Spleen (tissue), 11 donors: ENCODE data around the gene NUP214. TPM values are rescaled to one million over a fixed set of nuclear protein-coding genes. Genes with fewer than 3 reads are reported as not detected.

Experiments used
- DNase-seq: peaks from one replicate; pipeline ENCODE4 v3.0.0-alpha.2; 2020
- H3K27ac ChIP-seq, 8 donors: fragments of 200-600 bp; sonication (generic) in 7 of 8; 1 replicate in 4 of 8; 2 replicates in 4 of 8; pipeline versions ENCODE4 v1.5.0 to v1.8.0; 2016 to 2021; ENCODE audit warnings: inconsistent platforms in 4 of 8, mild to moderate bottlenecking in 4 of 8, moderate library complexity in 1 of 8
- H3K27me3 ChIP-seq, 7 donors: fragments of 200-600 bp; sonication (generic) in 6 of 7; replicated peaks in 1 of 7; 1 replicate in 4 of 7; 2 replicates in 3 of 7; pipeline versions ENCODE4 v1.5.0 to v1.8.0; 2016 to 2021; ENCODE audit warnings: inconsistent platforms in 3 of 7, mild to moderate bottlenecking in 1 of 7
- H3K36me3 ChIP-seq, 6 donors: fragments of 200-600 bp; sonication (generic) in 5 of 6; 1 replicate in 4 of 6; 2 replicates in 2 of 6; pipeline versions ENCODE4 v1.5.0 to v1.8.0; 2016 to 2021; ENCODE audit warnings: inconsistent platforms in 2 of 6
- H3K4me1 ChIP-seq, 6 donors: fragments of 200-600 bp; sonication (generic) in 5 of 6; 1 replicate in 3 of 6; 2 replicates in 3 of 6; pipeline versions ENCODE4 v1.5.0 to v1.8.0; 2016 to 2021; ENCODE audit warnings: inconsistent platforms in 3 of 6
- H3K4me3 ChIP-seq, 8 donors: fragments of 200-600 bp; sonication (generic) in 7 of 8; 1 replicate in 4 of 8; 2 replicates in 4 of 8; pipeline versions ENCODE4 v1.5.0 to v1.8.0; 2016 to 2021; ENCODE audit warnings: inconsistent platforms in 4 of 8, mild to moderate bottlenecking in 4 of 8, moderate library complexity in 2 of 8
- H3K9me3 ChIP-seq, 8 donors: fragments of 200-600 bp; sonication (generic) in 7 of 8; 1 replicate in 4 of 8; 2 replicates in 4 of 8; pipeline versions ENCODE4 v1.5.0 to v1.8.0; 2016 to 2021; ENCODE audit warnings: inconsistent platforms in 4 of 8
- POLR2A ChIP-seq, 3 donors: fragments of 450-650 bp; IDR thresholded peaks; one replicate each; pipeline ENCODE4 v1.5.1; 2017; ENCODE audit warnings: antibody characterized with exemption in 3 of 3, mild to moderate bottlenecking in 1 of 3
- POLR2AphosphoS5 ChIP-seq, 3 donors: sonication (generic); formaldehyde crosslinking; IDR thresholded peaks; one replicate each; pipeline ENCODE4 v1.5.1; 2017; ENCODE audit warnings: antibody characterized with exemption in 3 of 3
- WGBS, 5 donors: extraction: QIAGEN DNeasy Blood & Tissue Kit in 3 of 5; methylation state at CpG; one replicate each; pipeline versions ENCODE4 v1.1.5 to v1.1.7; 2013 to 2018; 5-methylcytosine and 5-hydroxymethylcytosine counted together
- intact Hi-C: fragments of 100-400 bp; cut with DNase I; formaldehyde crosslinking; loops from one replicate; pipeline ENCODE4 v1.15.0; 2023; ENCODE audit warnings: low total_unique reads
- polyA plus RNA-seq, 3 donors: library from polyadenylated mRNA; stranded (reverse); fragments of 200-250 nt; gene quantifications; one replicate each; pipeline ENCODE4 v1.2.1, GENCODE V29; 2013
- total RNA-seq, 7 donors: library from RNA; depleted of rRNA in 3 of 7; stranded (reverse); fragments of >200 nt in 3 of 7; fragmentation: NEBNext Ultra II Directional in 4 of 7; extraction: Animal tissue kit (Norgen Biotek cat#: 25700) in 4 of 7; gene quantifications; one replicate each; pipeline versions ENCODE4 v1.1.0 to v1.2.1, GENCODE V29; 2016 to 2021
- TF ChIP-seq, protein P1 (sequence below), 11 experiments: fragments of 200-600 bp in 7 of 11; fragments of 450-650 bp in 4 of 11; sonication (generic) in 4 of 11; IDR thresholded peaks in 8 of 11; conservative IDR thresholded peaks in 3 of 11; 1 replicate in 7 of 11; 2 replicates in 4 of 11; pipeline versions ENCODE4 v1.4.0 to v1.8.0; 2016 to 2021; ENCODE audit warnings: antibody characterized with exemption in 11 of 11, inconsistent platforms in 4 of 11, mild to moderate bottlenecking in 1 of 11
- donor health status: healthy with polysubstance abuse.
- donor health status: DM: no; HTN: no; CAD: no; lungs with moderate emphysema.
- donor health status: DM: no; HTN: no; CAD: no.
- donor health status: Bipolar disorder and iron deficiency.
- donor health status: healthy.
- donor health status: DM: no; HTN: no; CAD: no.
- donor health status: DM: yes; HTN: yes; CAD: no.

NUP214 gene
- total and polyA plus RNA-seq, 10 donors = 21.4 to 182 (median 121) TPM

DNA sequence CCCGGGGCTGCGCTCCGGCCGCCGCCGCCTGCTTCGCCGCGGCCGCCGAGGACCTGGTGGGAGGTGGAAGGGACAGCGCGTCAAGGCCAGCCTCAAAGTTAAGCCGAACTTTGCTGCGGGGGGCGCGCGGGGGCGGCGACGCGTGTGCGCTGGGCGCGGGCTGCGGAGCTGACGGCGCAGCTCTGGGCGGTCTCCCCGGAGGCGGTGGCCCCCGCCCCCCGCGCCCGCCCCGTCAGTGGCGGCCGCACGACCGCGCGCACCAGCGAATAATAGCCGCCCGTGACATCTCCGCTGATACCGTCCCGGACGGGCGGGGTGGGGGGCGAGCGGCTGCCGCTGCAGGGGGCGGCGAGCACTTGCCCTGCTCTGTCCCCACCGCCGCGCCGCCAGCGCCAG, 151.5 kb downstream of the NUP214 start:
- H3K9me3 ChIP-seq = no peaks in the 10 kb centered on the region
- no peak for TF ChIP-seq POLR2A (IDR thresholded peaks at IDR 0.05)
- TF ChIP-seq, protein P1, sequence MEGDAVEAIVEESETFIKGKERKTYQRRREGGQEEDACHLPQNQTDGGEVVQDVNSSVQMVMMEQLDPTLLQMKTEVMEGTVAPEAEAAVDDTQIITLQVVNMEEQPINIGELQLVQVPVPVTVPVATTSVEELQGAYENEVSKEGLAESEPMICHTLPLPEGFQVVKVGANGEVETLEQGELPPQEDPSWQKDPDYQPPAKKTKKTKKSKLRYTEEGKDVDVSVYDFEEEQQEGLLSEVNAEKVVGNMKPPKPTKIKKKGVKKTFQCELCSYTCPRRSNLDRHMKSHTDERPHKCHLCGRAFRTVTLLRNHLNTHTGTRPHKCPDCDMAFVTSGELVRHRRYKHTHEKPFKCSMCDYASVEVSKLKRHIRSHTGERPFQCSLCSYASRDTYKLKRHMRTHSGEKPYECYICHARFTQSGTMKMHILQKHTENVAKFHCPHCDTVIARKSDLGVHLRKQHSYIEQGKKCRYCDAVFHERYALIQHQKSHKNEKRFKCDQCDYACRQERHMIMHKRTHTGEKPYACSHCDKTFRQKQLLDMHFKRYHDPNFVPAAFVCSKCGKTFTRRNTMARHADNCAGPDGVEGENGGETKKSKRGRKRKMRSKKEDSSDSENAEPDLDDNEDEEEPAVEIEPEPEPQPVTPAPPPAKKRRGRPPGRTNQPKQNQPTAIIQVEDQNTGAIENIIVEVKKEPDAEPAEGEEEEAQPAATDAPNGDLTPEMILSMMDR (IDR thresholded peaks at IDR 0.05 in 8 of 11, conservative IDR thresholded peaks at IDR 0.05 in 3 of 11) = no peak
- TF ChIP-seq POLR2AphosphoS5 (IDR thresholded peaks at IDR 0.05) = no peak
- peak overlapping the region; percentile 78 to 96 (median 88) for H3K4me3 ChIP-seq
- H3K27ac ChIP-seq = peak overlapping the region; percentile 74 to 97 (median 90)
- H3K36me3 ChIP-seq = no peaks in the 10 kb centered on the region
- 0 to 5% (median 1%) methylated on average over 4 to 60 of the region's 60 CpGs; no CpG with 5 or more reads in 1 of the 5 donors for WGBS, 5 donors
- DNase-seq = no peak
- peaks cover 0 to 23% (median 9%) of the 10 kb centered on the region in 7 donors for H3K27me3 ChIP-seq
- peaks cover 14 to 81% (median 49%) of the 10 kb centered on the region in 6 donors for H3K4me1 ChIP-seq
- intact Hi-C loops = no loop called here

DNA sequence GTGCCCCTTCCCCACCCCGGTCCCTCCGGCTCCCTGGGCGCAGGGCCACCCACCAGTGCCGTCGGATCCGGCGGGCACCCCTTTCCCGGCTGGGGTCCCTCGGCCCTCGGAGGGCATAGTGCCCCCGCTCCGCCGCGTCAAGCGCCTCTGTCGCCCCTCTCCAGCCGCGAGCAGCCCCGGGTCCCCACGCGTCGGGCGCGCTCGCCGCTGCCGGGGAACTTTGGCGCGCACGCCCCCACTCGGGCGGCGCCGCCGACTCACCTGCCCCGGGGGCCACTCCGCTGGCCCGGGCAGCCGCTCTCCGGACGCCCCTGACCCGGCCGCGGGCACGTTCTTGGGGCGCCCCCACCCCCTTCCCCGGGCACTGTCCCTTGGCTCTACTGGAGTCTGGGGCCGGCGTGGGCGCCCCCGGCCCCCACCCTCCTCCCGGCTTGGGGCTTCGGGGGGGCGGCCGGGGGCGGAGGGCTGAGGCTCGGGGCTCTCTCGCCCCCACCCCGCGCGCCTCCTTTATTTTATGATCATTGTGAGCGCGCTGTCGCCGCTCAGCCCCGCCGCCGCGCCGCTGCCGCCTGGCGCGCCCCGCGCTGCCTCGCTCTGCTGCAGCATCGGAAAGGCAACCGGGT, 152.0 kb downstream of the NUP214 start:
- Histone ChIP-seq H3K4me3 (peak overlapping the region; percentile 78 to 96 (median 88)), H3K27me3 (peaks cover 0 to 28% (median 14%) of the 10 kb centered on the region in 7 donors), H3K9me3 (no peaks in the 10 kb centered on the region), H3K27ac (peak overlapping the region; percentile 74 to 97 (median 90)), H3K36me3 (no peaks in the 10 kb centered on the region), H3K4me1 (peaks cover 9 to 81% (median 47%) of the 10 kb centered on the region in 6 donors)
- intact Hi-C loops = no loop called here
- peak; percentile 91 for DNase-seq
- no peak for TF ChIP-seq POLR2AphosphoS5 (IDR thresholded peaks at IDR 0.05)
- no peak for TF ChIP-seq POLR2A (IDR thresholded peaks at IDR 0.05)
- TF ChIP-seq, protein P1 (IDR thresholded peaks at IDR 0.05 in 8 of 11, conservative IDR thresholded peaks at IDR 0.05 in 3 of 11) = peak in 2 of 11 experiments; percentile 16 to 25
- WGBS, 5 donors = 0 to 1% (median 1%) methylated on average over 6 to 78 of the region's 78 CpGs

DNA sequence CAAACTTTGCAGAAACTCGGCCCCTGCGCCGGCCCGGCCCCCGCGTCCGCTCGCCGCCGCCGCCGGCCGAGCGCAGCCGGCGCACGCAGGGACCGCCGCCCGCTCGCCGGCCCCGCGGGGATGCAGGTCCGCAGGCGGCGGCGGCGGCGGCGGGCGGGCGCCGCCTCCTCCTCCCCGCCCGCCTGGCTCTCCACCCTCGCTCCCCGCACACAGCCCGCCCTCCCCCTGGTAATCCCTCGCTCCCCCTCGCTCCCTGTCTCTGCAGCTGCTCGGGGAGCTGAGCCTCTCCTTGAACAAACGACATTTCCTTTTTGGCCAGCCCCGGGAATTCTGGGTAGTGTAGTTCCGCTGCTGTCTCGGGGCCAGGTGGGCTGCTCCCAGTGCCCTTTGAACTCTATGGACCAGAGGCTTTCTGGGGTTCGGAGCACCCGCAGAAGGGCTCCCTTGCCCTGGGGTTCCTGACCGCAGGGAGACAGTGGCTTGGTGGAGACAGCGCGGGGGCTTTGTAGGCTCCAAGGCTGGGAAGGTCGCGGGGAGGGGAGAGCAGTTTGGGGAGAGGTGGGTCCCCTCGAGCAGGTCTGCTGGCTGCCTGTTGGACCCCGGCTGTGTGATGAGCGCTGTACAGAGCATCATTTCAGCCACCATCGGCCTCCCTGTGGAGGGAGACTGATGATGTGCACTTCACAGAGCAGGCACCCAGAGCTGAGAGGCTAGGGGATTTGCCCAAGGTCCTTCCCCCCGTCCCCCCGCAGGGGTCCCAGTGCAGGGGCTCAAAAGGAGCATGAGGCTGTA, 152.7 kb downstream of the NUP214 start:
- Histone ChIP-seq H3K36me3 (no peaks in the 10 kb centered on the region), H3K4me3 (peak overlapping the region; percentile 78 to 96 (median 88)), H3K9me3 (no peaks in the 10 kb centered on the region), H3K4me1 (peaks cover 7 to 81% (median 47%) of the 10 kb centered on the region in 6 donors), H3K27me3 (peaks cover 0 to 35% (median 21%) of the 10 kb centered on the region in 7 donors), H3K27ac (peak overlapping the region; percentile 74 to 97 (median 90))
- 8 to 12% (median 9%) methylated on average over 28 to 59 of the region's 59 CpGs for WGBS, 5 donors
- TF ChIP-seq POLR2AphosphoS5 (IDR thresholded peaks at IDR 0.05) = peak in 2 of 3 donors; percentile 72 to 80
- TF ChIP-seq, protein P1 (IDR thresholded peaks at IDR 0.05 in 8 of 11, conservative IDR thresholded peaks at IDR 0.05 in 3 of 11) = no peak
- peak; percentile 93 for DNase-seq
- intact Hi-C loops = no loop called here

DNA sequence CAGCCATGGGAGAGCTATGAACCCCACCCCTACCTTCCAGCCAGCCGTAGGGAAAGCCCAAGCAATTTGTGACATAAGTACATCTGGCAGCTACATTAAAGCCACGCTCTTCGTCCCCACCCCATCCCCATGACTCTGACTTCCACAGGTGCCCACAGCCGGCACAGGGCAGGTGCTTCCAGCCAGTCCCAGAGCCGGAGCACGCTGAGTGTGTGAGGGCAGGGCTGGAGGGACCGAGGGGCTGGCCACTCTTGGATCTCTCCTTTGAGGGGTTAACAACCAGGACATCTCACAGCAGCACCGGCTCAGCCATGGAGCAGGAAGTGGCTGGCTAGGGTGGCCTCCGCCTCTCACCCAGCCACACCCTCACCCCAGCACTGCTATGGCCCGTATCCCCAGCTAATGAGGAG, 153.3 kb downstream of the NUP214 start:
- DNase-seq = peak; percentile 86
- H3K27me3 ChIP-seq = peaks cover 0 to 40% (median 25%) of the 10 kb centered on the region in 7 donors
- intact Hi-C loops = no loop called here
- H3K4me3 ChIP-seq = peak overlapping the region in 1 of 8 donors; percentile 92
- 30 to 48% (median 40%) methylated on average over 9 to 10 of the region's 10 CpGs for WGBS, 5 donors
- H3K27ac ChIP-seq = peak overlapping the region in 6 of 8 donors; percentile 55 to 97 (median 92)
- H3K36me3 ChIP-seq = no peaks in the 10 kb centered on the region
- no peaks in the 10 kb centered on the region for H3K9me3 ChIP-seq
- peaks cover 4 to 76% (median 41%) of the 10 kb centered on the region in 6 donors for H3K4me1 ChIP-seq
- no peak for TF ChIP-seq POLR2AphosphoS5 (IDR thresholded peaks at IDR 0.05)
- TF ChIP-seq, protein P1 (IDR thresholded peaks at IDR 0.05 in 8 of 11, conservative IDR thresholded peaks at IDR 0.05 in 3 of 11) = no peak
- TF ChIP-seq POLR2A (IDR thresholded peaks at IDR 0.05) = no peak
